Loucy (cell line): ENCODE results near the gene TBC1D24.
"Not testable (repeated sequence)": the region's sequence is repeated elsewhere in the genome, so short reads cannot be mapped to it uniquely, and the experiment has no call there.

Experiments
- H2AFZ ChIP-seq: fragments of 200-600 bp; sonication (generic); 2 replicates; pipeline ENCODE4 v1.6.0; 2016; ENCODE audit warnings: antibody characterized with exemption, mild to moderate bottlenecking, low read length, moderate library complexity
- H3F3A ChIP-seq: fragments of 200-600 bp; 2 replicates; pipeline ENCODE4 v1.6.0; 2016; ENCODE audit warnings: antibody characterized with exemption, low read depth, mild to moderate bottlenecking
- H3K27me3 ChIP-seq: fragments of 200-600 bp; sonication (generic); 2 replicates; pipeline ENCODE4 v1.6.1; 2014; ENCODE audit warnings: low read length, mild to moderate bottlenecking; ENCODE audit not compliant: insufficient read depth, poor library complexity, severe bottlenecking
- H3K36me3 ChIP-seq: fragments of 200-600 bp; sonication (generic); 2 replicates; pipeline ENCODE4 v1.6.1; 2016; ENCODE audit warnings: low read length; ENCODE audit not compliant: insufficient read depth
- H3K4me1 ChIP-seq: fragments of 200-600 bp; sonication (generic); 2 replicates; pipeline ENCODE4 v1.5.1; 2014; ENCODE audit warnings: low read length, mild to moderate bottlenecking; ENCODE audit not compliant: insufficient read depth, poor library complexity, severe bottlenecking
- H3K4me2 ChIP-seq: fragments of 200-600 bp; sonication (generic); 2 replicates; pipeline ENCODE4 v1.6.0; 2014; ENCODE audit warnings: antibody characterized with exemption, low read length, low read depth, mild to moderate bottlenecking; ENCODE audit not compliant: poor library complexity, severe bottlenecking
- H3K4me3 ChIP-seq: fragments of 200-600 bp; sonication (generic); 2 replicates; pipeline ENCODE4 v1.5.1; 2014; ENCODE audit warnings: low read length, mild to moderate bottlenecking, mixed read lengths; ENCODE audit not compliant: poor library complexity, severe bottlenecking
- H3K79me2 ChIP-seq: fragments of 200-600 bp; sonication (generic); 2 replicates; pipeline ENCODE4 v1.6.1; 2014; ENCODE audit warnings: low read length; ENCODE audit not compliant: insufficient read depth
- H3K9ac ChIP-seq: fragments of 200-600 bp; sonication (generic); 2 replicates; pipeline ENCODE4 v1.6.0; 2014; ENCODE audit warnings: mild to moderate bottlenecking, low read depth, low read length, moderate library complexity; ENCODE audit not compliant: poor library complexity, severe bottlenecking
- H3K9me2 ChIP-seq: fragments of 200-600 bp; sonication (generic); replicated peaks from 2 replicates; pipeline ENCODE4 v1.6.1; 2016; ENCODE audit warnings: low read depth, low read length, mixed read lengths
- H3K9me3 ChIP-seq: fragments of 200-600 bp; sonication (generic); 2 replicates; pipeline ENCODE4 v1.6.1; 2014; ENCODE audit warnings: mild to moderate bottlenecking, antibody characterized with exemption, low read length, low read depth; ENCODE audit not compliant: insufficient read depth
- H4K20me1 ChIP-seq: fragments of 200-600 bp; sonication (generic); 2 replicates; pipeline ENCODE4 v1.6.0; 2014; ENCODE audit warnings: antibody characterized with exemption, low read length, mild to moderate bottlenecking; ENCODE audit not compliant: insufficient read depth, poor library complexity, severe bottlenecking
- TF ChIP-seq, protein P1 (sequence below): fragments of 200-600 bp; sonication (generic); conservative IDR thresholded peaks from 2 replicates; pipeline ENCODE4 v1.5.1; 2014; ENCODE audit warnings: mild to moderate bottlenecking, antibody characterized with exemption, low read length

Gene TBC1D24

DNA sequence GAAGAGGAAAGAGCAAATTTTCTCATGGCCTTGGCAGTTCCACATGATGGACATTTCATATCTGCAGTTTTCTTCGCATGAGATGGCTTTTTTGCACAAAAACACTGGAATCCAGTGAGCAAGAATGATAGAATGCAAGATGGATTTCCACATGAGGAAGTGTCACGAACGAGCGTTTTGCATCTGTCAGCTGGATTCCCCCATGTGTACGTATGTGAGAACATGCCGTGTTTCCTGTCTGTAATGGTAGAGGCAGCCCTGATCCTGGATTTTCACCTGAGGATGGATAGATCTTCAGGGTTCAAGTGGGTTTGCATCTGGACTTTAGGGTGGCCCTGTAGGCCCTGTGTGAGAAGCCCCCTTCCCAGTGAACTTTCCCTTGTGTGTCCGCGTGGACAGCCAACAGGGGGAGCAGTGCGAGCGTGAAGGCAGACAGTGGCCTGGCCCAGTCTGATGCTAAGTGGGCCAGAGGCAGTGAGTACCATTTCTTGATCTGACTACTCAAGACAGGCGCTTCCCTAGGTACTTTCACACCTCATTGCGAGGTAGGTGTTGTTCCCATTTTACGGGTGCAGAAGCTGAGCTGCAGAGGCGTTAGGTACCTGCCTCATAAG is 65.0 kb downstream of the TBC1D24 start:
- Histone ChIP-seq H3K4me3 (peak overlapping the region; percentile 25), H3K79me2 (peaks cover 15% of the 10 kb centered on the region; the same call in 1 of the 2 replicates)
- H3K4me1 ChIP-seq, H3K9ac ChIP-seq, H4K20me1 ChIP-seq, H3K9me3 ChIP-seq, H2AFZ ChIP-seq, H3K4me2 ChIP-seq, H3K9me2 ChIP-seq, H3K36me3 ChIP-seq, H3K27me3 ChIP-seq, H3F3A ChIP-seq: not testable (repeated sequence)
- TF ChIP-seq, protein P1, sequence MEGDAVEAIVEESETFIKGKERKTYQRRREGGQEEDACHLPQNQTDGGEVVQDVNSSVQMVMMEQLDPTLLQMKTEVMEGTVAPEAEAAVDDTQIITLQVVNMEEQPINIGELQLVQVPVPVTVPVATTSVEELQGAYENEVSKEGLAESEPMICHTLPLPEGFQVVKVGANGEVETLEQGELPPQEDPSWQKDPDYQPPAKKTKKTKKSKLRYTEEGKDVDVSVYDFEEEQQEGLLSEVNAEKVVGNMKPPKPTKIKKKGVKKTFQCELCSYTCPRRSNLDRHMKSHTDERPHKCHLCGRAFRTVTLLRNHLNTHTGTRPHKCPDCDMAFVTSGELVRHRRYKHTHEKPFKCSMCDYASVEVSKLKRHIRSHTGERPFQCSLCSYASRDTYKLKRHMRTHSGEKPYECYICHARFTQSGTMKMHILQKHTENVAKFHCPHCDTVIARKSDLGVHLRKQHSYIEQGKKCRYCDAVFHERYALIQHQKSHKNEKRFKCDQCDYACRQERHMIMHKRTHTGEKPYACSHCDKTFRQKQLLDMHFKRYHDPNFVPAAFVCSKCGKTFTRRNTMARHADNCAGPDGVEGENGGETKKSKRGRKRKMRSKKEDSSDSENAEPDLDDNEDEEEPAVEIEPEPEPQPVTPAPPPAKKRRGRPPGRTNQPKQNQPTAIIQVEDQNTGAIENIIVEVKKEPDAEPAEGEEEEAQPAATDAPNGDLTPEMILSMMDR: peak; percentile 34

DNA sequence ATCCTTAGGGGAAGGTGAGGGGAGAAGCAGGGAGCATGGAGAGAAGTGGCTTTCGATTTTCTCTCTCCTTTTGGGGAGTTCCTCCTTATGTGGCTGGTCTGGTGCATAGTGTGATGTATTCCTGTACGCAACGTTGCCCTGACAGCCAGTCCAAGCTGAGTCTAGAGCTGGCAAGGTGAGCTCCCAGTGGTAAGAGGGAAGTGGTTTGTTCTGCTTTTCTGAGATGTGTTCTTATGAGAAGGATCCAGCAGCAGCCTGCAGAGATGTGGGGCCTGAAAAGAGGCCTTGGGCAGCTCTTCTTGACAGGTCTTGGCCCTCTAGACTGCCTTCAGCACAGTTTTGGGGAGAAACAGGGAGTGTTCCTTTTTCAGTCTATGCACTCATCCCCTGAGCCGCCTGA is 66.0 kb downstream of the TBC1D24 start:
- H3F3A ChIP-seq, H4K20me1 ChIP-seq, H3K9me2 ChIP-seq, H3K9me3 ChIP-seq, H3K4me3 ChIP-seq, H3K4me1 ChIP-seq, H3K9ac ChIP-seq, H3K36me3 ChIP-seq, H2AFZ ChIP-seq, H3K27me3 ChIP-seq: not testable (repeated sequence)
- peak overlapping the region; percentile 16 for H3K4me2 ChIP-seq
- peaks cover 18% of the 10 kb centered on the region; the same call in 1 of the 2 replicates for H3K79me2 ChIP-seq

DNA sequence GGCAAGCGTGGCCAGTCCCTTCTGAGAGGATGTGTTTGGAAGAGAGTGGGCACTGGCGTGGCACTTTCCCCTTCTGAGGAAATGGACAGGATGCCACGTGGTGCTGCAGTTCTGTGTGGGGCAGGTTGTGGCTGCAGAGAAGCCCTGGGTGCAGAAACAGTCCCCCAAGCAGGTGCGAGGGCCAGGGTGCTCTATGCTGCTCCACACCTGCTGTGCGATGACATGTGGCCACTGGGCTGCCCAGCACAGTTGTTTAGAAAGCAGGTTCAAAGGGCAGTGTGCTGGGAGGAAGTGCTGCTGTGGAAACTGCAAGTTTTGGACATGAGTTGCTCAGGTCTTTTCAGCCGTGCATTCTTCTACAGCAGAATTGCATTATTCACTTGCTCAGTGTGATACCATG is 66.5 kb downstream of the TBC1D24 start:
- not testable (repeated sequence) for H2AFZ ChIP-seq, H3K36me3 ChIP-seq, H3K9me2 ChIP-seq, H4K20me1 ChIP-seq, H3K9ac ChIP-seq, H3K27me3 ChIP-seq, H3K9me3 ChIP-seq, H3F3A ChIP-seq, H3K4me1 ChIP-seq, H3K4me3 ChIP-seq
- peak overlapping the region; percentile 16 for H3K4me2 ChIP-seq
- H3K79me2 ChIP-seq: peaks cover 18% of the 10 kb centered on the region; the same call in 1 of the 2 replicates

DNA sequence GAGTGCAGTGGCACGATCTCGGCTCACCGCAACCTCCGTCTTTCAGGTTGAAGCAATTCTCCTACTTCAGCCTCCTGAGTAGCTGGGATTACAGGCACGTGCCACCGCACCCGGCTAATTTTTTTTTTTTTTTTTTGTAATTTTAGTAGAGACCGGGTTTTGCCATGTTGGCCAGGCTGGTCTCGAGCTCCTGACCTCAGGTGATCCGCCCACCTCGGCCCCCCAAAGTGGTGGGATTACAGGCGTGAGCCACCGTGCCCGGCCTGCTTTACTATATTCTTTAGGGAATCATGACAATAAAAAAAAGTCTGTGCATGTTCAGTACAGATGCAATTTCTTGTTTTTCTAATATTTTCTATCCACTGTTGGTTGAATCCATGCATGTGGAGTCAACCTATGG is 68.8 kb downstream of the TBC1D24 start:
- H3K27me3 ChIP-seq, H3K36me3 ChIP-seq, H3K9ac ChIP-seq, H3F3A ChIP-seq, H3K9me3 ChIP-seq, H3K4me3 ChIP-seq, H2AFZ ChIP-seq, H3K9me2 ChIP-seq, H3K4me2 ChIP-seq, H4K20me1 ChIP-seq, H3K4me1 ChIP-seq: not testable (repeated sequence)
- peaks cover 14% of the 10 kb centered on the region; the same call in 1 of the 2 replicates for H3K79me2 ChIP-seq

DNA sequence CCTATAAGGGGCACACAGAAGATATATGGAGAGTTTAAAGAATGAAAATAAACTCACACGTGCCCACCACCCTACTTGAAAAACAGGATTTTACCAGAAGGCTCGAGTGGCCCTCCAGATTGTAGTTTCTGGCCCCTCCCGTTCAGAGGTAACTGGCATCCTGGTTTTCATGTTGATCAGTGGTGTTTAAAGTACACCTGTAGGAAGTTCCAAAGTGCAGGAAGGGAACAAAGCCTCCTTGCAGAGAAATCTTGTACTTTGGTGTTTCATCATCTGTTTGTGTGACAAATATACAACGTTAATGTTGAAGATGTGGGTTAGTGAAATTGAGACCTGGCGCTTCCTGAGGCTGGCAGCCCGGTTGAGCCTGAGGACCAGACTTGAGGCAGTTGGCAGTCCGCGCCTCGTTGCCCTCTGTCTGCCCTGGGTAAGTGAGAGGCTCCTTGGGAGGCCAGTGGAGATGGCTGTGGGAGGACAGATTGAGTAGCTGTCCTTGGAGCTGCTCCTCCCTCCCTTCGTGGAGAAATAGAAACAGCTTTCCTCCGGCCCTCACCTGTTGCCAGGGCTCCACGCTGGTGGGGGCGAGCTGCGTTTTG is 75.5 kb downstream of the TBC1D24 start:
- not testable (repeated sequence) for H3K9me2 ChIP-seq, H3K79me2 ChIP-seq, H3K36me3 ChIP-seq, H3K9me3 ChIP-seq, H4K20me1 ChIP-seq, H3K9ac ChIP-seq, H3K27me3 ChIP-seq, H3K4me2 ChIP-seq, H3K4me3 ChIP-seq, H3F3A ChIP-seq, H3K4me1 ChIP-seq, H2AFZ ChIP-seq

DNA sequence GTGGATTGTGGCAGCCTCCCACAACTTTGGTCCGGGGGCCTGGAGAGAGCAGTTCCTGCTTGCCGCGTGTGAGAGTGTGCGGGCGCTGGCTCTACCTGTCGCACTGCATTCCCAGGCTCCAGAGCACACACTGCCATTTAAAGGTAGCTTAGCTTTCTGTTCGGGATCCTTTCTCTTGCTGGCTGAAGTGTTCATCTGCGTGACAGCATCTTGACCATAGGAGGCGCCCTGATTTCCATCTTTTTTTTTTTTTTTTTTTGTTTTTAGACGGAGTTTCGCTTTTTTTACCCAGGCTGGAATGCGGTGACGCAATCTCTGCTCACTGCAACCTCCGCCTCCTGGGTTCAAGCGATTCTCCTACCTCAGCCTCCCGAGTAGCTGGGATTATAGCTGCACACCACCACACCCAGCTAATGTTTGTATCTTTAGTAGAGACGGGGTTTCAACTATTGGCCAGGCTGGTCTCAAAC is 76.5 kb downstream of the TBC1D24 start:
- not testable (repeated sequence) for H3K4me1 ChIP-seq, H4K20me1 ChIP-seq, H2AFZ ChIP-seq, H3K79me2 ChIP-seq, H3K4me3 ChIP-seq, H3K36me3 ChIP-seq, H3K9ac ChIP-seq, H3K4me2 ChIP-seq, H3K27me3 ChIP-seq, H3K9me3 ChIP-seq, H3F3A ChIP-seq, H3K9me2 ChIP-seq
